Astrocyte of the cerebellum (primary cell): ENCODE results near the gene LMF1.

Experiments used
- DNase-seq: peaks from one replicate; pipeline ENCODE4 v3.0.0-alpha.2; 2011; ENCODE audit warnings: low read depth
- H3K4me3 ChIP-seq: 2 replicates; pipeline ENCODE4 v1.5.1; 2011; ENCODE audit warnings: mild to moderate bottlenecking, low read depth, low read length, moderate library complexity
- CTCF ChIP-seq: IDR thresholded peaks from 2 replicates; pipeline ENCODE4 v1.5.1; 2012; ENCODE audit warnings: low read length, low read depth, moderate library complexity, mild to moderate bottlenecking; ENCODE audit errors: missing control alignments
- in situ Hi-C: cut with HindIII; loops from 2 replicates; pipeline ENCODE4 v1.10.0; 2017; ENCODE audit warnings: low sequenced_read_pairs

The LMF1 gene

GRCh38 chr16:965487-965886 is 5.3 kb downstream of the LMF1 start:
- no peak for DNase-seq
- TF ChIP-seq CTCF: no peak
- H3K4me3 ChIP-seq: no peak overlapping the region
- in situ Hi-C loops: no loop called here

GRCh38 chr16:965036-965395 is 5.8 kb downstream of the LMF1 start:
- in situ Hi-C loops: no loop called here

GRCh38 chr16:964356-965035 is 6.3 kb downstream of the LMF1 start:
- no peak overlapping the region for H3K4me3 ChIP-seq
- no peak for DNase-seq
- no peak for TF ChIP-seq CTCF
- in situ Hi-C loops: no loop called here

More at GRCh38 chr16:965036-965395, 5.8 kb downstream of the LMF1 start:
- no peak overlapping the region for H3K4me3 ChIP-seq
- DNase-seq: no peak
- no peak for TF ChIP-seq CTCF

- in situ Hi-C loops: no loop called here
- TF ChIP-seq CTCF: no peak
- no peak for DNase-seq
- no peak overlapping the region for H3K4me3 ChIP-seq
Observed at GRCh38 chr16:963913-964312, 6.9 kb downstream of the LMF1 start.

GRCh38 chr16:962901-963814 is 7.6 kb downstream of the LMF1 start:
- DNase-seq: no peak
- in situ Hi-C loops: no loop called here
- no peak overlapping the region for H3K4me3 ChIP-seq
- TF ChIP-seq CTCF: no peak

- in situ Hi-C loops: no loop called here
Observed at GRCh38 chr16:962366-962765, 8.4 kb downstream of the LMF1 start.

More at GRCh38 chr16:962366-962765, 8.4 kb downstream of the LMF1 start:
- TF ChIP-seq CTCF: no peak
- H3K4me3 ChIP-seq: no peak overlapping the region
- DNase-seq: no peak
